Choroid plexus epithelial cell (primary cell): ENCODE results near the gene GRIN2D.

Experiments
- DNase-seq: peaks from one replicate; pipeline ENCODE4 v3.0.0-alpha.2; 2010; ENCODE audit warnings: low read depth
- H3K4me3 ChIP-seq: 2 replicates; pipeline ENCODE4 v1.5.1; 2011; ENCODE audit warnings: low read depth, mild to moderate bottlenecking, control low read depth, low read length, moderate library complexity
- CTCF ChIP-seq: conservative IDR thresholded peaks from 2 replicates; pipeline ENCODE4 v1.5.1; 2011; ENCODE audit warnings: low read depth, mild to moderate bottlenecking, control low read depth, inconsistent platforms, low read length, moderate library complexity

GRIN2D gene

GRCh38 chr19:48393559-48394330 lies at the start of gene GRIN2D:
Gene GRIN2D, plus strand, starts transcription at chr19:48393668. Its CDS starts 4,725 bp downstream, at chr19:48398393.
- no peak for TF ChIP-seq CTCF
- peak; percentile 51 for DNase-seq
- peak within 1 kb of the TSS; percentile 37 for H3K4me3 ChIP-seq

GRCh38 chr19:48344892-48345291 lies 48.6 kb upstream of the GRIN2D start:
- no peak overlapping the region for H3K4me3 ChIP-seq
- TF ChIP-seq CTCF: no peak
- no peak for DNase-seq

- DNase-seq: no peak
- H3K4me3 ChIP-seq: no peak overlapping the region
- no peak for TF ChIP-seq CTCF
These were observed 47.3 kb upstream of the GRIN2D start for GRCh38 chr19:48346191-48346590.

- H3K4me3 ChIP-seq: no peak overlapping the region
- peak; percentile 27 for DNase-seq
- TF ChIP-seq CTCF: no peak
These were observed 45.4 kb upstream of the GRIN2D start for GRCh38 chr19:48348045-48348444.

- DNase-seq: no peak
- TF ChIP-seq CTCF: no peak
These were observed 44.7 kb upstream of the GRIN2D start for GRCh38 chr19:48348737-48349136.

GRCh38 chr19:48350856-48351255 lies 42.6 kb upstream of the GRIN2D start:
- H3K4me3 ChIP-seq: no peak overlapping the region
- no peak for TF ChIP-seq CTCF
- no peak for DNase-seq

More at GRCh38 chr19:48348737-48349136, 44.7 kb upstream of the GRIN2D start:
- H3K4me3 ChIP-seq: no peak overlapping the region

GRCh38 chr19:48351341-48351752 lies 42.1 kb upstream of the GRIN2D start:
- no peak overlapping the region for H3K4me3 ChIP-seq
- peak; percentile 91 for TF ChIP-seq CTCF
- peak; percentile 70 for DNase-seq
